Measurements from ENCODE around the gene CCL8.

DNA sequence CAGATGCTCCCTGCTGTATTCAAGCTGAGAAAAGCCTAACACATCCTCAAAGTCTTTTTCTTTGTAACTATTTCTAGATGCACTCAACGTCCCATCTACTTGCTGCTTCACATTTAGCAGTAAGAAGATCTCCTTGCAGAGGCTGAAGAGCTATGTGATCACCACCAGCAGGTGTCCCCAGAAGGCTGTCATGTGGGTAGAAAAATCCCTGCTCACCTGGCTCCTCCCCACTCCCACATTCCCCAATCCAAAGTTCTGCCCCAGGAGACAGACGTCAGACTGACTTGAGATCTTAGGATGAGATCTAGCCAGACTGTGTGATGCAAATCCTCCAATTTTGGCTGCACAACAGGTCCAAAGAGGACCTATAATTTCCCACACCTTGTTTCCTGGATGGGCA is 38.2 kb downstream of the CCL8 start:
- TF ChIP-seq, protein P1, sequence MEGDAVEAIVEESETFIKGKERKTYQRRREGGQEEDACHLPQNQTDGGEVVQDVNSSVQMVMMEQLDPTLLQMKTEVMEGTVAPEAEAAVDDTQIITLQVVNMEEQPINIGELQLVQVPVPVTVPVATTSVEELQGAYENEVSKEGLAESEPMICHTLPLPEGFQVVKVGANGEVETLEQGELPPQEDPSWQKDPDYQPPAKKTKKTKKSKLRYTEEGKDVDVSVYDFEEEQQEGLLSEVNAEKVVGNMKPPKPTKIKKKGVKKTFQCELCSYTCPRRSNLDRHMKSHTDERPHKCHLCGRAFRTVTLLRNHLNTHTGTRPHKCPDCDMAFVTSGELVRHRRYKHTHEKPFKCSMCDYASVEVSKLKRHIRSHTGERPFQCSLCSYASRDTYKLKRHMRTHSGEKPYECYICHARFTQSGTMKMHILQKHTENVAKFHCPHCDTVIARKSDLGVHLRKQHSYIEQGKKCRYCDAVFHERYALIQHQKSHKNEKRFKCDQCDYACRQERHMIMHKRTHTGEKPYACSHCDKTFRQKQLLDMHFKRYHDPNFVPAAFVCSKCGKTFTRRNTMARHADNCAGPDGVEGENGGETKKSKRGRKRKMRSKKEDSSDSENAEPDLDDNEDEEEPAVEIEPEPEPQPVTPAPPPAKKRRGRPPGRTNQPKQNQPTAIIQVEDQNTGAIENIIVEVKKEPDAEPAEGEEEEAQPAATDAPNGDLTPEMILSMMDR (IDR thresholded peaks at IDR 0.05; ENCODE audit: low read length): peak; percentile 24
- no peak for TF ChIP-seq EZH2 (optimal IDR thresholded peaks at IDR 0.05; ENCODE audit: low read depth, low read length)

All from MM.1S (cell line).